ENCODE measurements around the gene FMN1. TPM values are rescaled to one million over a fixed set of nuclear protein-coding genes. Genes with fewer than 3 reads are reported as not detected.

The FMN1 gene
- total RNA-seq, 1 experiment from 2014 or later, result 0.37 TPM

DNA sequence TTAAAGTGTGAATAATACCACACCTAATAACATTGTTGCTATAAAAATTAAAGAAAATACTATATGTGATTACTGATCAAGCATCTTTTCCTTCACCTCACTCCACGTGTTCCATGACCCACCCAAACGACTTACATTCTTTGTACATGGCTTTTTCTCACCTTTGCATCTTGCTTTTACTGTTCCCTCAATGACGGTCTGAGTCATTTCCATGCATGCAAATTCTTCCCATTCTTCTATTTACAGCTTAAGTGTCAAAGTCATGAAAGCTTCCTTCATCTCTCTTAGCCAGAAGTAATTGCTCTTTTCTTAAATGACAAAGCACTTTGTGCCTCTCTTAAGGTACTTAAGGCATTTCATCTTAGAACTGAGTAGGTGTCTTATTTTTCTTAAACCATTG lies 412.7 kb downstream of the FMN1 start:
- TF ChIP-seq, protein P1, sequence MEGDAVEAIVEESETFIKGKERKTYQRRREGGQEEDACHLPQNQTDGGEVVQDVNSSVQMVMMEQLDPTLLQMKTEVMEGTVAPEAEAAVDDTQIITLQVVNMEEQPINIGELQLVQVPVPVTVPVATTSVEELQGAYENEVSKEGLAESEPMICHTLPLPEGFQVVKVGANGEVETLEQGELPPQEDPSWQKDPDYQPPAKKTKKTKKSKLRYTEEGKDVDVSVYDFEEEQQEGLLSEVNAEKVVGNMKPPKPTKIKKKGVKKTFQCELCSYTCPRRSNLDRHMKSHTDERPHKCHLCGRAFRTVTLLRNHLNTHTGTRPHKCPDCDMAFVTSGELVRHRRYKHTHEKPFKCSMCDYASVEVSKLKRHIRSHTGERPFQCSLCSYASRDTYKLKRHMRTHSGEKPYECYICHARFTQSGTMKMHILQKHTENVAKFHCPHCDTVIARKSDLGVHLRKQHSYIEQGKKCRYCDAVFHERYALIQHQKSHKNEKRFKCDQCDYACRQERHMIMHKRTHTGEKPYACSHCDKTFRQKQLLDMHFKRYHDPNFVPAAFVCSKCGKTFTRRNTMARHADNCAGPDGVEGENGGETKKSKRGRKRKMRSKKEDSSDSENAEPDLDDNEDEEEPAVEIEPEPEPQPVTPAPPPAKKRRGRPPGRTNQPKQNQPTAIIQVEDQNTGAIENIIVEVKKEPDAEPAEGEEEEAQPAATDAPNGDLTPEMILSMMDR (conservative IDR thresholded peaks at IDR 0.05; ENCODE audit: low read depth, low read length), result no peak
- TF ChIP-seq EZH2 (IDR thresholded peaks at IDR 0.05; ENCODE audit: borderline replicate concordance, low read depth, low read length, poor library complexity, severe bottlenecking), result no peak
- no peaks in the 10 kb centered on the region for H3K27me3 ChIP-seq (replicated peaks; ENCODE audit: insufficient read depth, low read depth, low read length, poor library complexity)
- H3K4me1 ChIP-seq (ENCODE audit: insufficient read depth, low read length, poor library complexity, severe bottlenecking), result no peaks in the 10 kb centered on the region
- ChIA-PET CTCF (no interaction called here), POLR2A (ENCODE audit: low non-redundant PET) (no interaction called here)
- H3K9me3 ChIP-seq (ENCODE audit: low read depth, low read length, poor library complexity, severe bottlenecking), result peaks cover 2% of the 10 kb centered on the region
- H3K4me3 ChIP-seq (ENCODE audit: low read depth, low read length, poor library complexity, severe bottlenecking), result no peak overlapping the region
- no TSS peak for BruUV-seq (replicated peaks)
- intact Hi-C loops (cut with micrococcal nuclease; ENCODE audit: unreplicated experiment), result no loop called here
- DNase-seq (ENCODE audit: low spot score), result no peak
- no peaks in the 10 kb centered on the region for H3K36me3 ChIP-seq (ENCODE audit: insufficient read depth, low read length, poor library complexity, severe bottlenecking)
- no peak overlapping the region for H3K27ac ChIP-seq (ENCODE audit: low read depth, low read length, poor library complexity, severe bottlenecking)

DNA sequence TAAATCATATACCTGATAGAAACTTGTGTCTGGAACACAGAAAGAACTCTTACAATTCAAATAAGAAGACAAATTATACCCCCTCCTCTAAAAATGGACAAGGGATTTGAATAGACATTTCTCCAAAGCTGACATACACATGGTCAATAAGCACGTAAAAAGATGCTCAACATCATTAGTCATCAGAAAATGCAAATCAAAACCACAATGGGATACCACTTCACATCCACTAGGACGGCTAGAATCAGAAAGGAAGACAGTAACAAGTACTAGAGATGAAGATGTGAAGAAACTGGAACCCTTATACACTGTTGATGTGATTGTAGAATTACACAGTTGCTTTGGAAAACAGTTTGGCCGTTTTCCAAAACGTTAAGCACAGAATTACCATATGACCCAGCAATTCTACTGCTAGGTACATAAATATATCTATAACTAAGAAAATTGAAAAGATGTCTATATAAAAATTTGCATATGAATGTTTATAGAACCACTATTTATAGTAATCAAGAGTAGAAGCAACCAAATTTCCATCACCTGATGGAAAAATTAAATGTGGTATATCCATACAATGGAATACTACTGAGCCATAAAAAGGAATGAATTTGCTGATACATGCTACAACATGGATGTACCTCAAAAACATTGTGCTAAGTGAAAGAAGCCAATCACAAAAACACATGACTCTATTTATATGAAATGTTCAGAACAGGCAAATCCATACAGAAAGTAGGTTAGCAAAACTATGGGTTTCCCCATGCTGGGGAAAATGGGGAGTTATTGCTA lies 415.9 kb downstream of the FMN1 start:
- Histone ChIP-seq H3K27me3 (replicated peaks; ENCODE audit: insufficient read depth, low read depth, low read length, poor library complexity) (no peaks in the 10 kb centered on the region), H3K4me1 (ENCODE audit: insufficient read depth, low read length, poor library complexity, severe bottlenecking) (no peaks in the 10 kb centered on the region), H3K9me3 (ENCODE audit: low read depth, low read length, poor library complexity, severe bottlenecking) (peaks cover 2% of the 10 kb centered on the region), H3K36me3 (ENCODE audit: insufficient read depth, low read length, poor library complexity, severe bottlenecking) (no peaks in the 10 kb centered on the region), H3K27ac (ENCODE audit: low read depth, low read length, poor library complexity, severe bottlenecking) (no peak overlapping the region), H3K4me3 (ENCODE audit: low read depth, low read length, poor library complexity, severe bottlenecking) (no peak overlapping the region)
- DNase-seq (ENCODE audit: low spot score), result no peak
- intact Hi-C loops (cut with micrococcal nuclease; ENCODE audit: unreplicated experiment), result no loop called here
- CTCF ChIA-PET, result no interaction called here
- TF ChIP-seq EZH2 (IDR thresholded peaks at IDR 0.05; ENCODE audit: borderline replicate concordance, low read depth, low read length, poor library complexity, severe bottlenecking), result no peak
- TF ChIP-seq, protein P1 (conservative IDR thresholded peaks at IDR 0.05; ENCODE audit: low read depth, low read length), result no peak
- POLR2A ChIA-PET (ENCODE audit: low non-redundant PET), result no interaction called here
- BruUV-seq (replicated peaks), result no TSS peak

DNA sequence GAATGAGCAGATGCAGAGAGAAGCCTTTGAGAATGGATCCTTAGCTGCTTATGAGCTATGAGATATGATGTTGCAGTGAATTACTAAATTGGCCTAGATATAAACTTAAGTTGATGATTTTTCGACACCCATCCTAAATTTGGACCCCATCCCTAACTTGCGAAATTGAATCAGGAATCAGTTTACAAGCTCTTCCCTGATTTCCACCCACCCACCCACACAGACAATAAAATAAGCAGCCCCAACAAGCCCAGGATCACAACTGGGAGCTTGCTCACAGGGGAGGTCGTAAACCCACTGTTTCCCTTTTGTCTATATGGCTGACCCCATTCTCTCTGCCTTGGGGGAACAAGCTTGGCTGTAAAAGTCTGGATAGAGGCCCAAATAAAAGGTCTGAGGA lies 419.4 kb downstream of the FMN1 start:
- Histone ChIP-seq H3K4me1 (ENCODE audit: insufficient read depth, low read length, poor library complexity, severe bottlenecking) (no peaks in the 10 kb centered on the region), H3K36me3 (ENCODE audit: insufficient read depth, low read length, poor library complexity, severe bottlenecking) (no peaks in the 10 kb centered on the region), H3K27me3 (replicated peaks; ENCODE audit: insufficient read depth, low read depth, low read length, poor library complexity) (no peaks in the 10 kb centered on the region), H3K4me3 (ENCODE audit: low read depth, low read length, poor library complexity, severe bottlenecking) (no peak overlapping the region), H3K9me3 (ENCODE audit: low read depth, low read length, poor library complexity, severe bottlenecking) (peaks cover 2% of the 10 kb centered on the region), H3K27ac (ENCODE audit: low read depth, low read length, poor library complexity, severe bottlenecking) (no peak overlapping the region)
- DNase-seq (ENCODE audit: low spot score), result no peak
- no TSS peak for BruUV-seq (replicated peaks)
- ChIA-PET POLR2A (ENCODE audit: low non-redundant PET) (no interaction called here), CTCF (no interaction called here)
- intact Hi-C loops (cut with micrococcal nuclease; ENCODE audit: unreplicated experiment), result no loop called here
- TF ChIP-seq, protein P1 (conservative IDR thresholded peaks at IDR 0.05; ENCODE audit: low read depth, low read length), result no peak
- no peak for TF ChIP-seq EZH2 (IDR thresholded peaks at IDR 0.05; ENCODE audit: borderline replicate concordance, low read depth, low read length, poor library complexity, severe bottlenecking)

All from A673 (cell line).